Esophagus squamous epithelium (tissue), 4 donors: Measurements from ENCODE around the gene CDKL2.

ENCODE experiments used
- CTCF ChIP-seq, 6 experiments: fragments of 450-650 bp in 4 of 6; fragments of 200-600 bp in 2 of 6; sonication (generic) in 2 of 6; IDR thresholded peaks; one replicate each; pipeline ENCODE4 v1.5.1; 2016 to 2019; ENCODE audit warnings: antibody characterized with exemption in 6 of 6, mild to moderate bottlenecking in 4 of 6, moderate library complexity in 4 of 6
- POLR2A ChIP-seq, 4 donors: fragments of 450-650 bp; IDR thresholded peaks; one replicate each; pipeline ENCODE4 v1.6.1; 2017; ENCODE audit warnings: antibody characterized with exemption in 4 of 4, mild to moderate bottlenecking in 4 of 4, moderate library complexity in 3 of 4

GRCh38 chr4:75678965-75679364 lies 48.6 kb upstream of the CDKL2 start:
- TF ChIP-seq CTCF (IDR thresholded peaks at IDR 0.05) = no peak
- TF ChIP-seq POLR2A (IDR thresholded peaks at IDR 0.05) = no peak
